Ishikawa (cell line): ENCODE data around the gene PKIG.

Experiments
- CEBPB ChIP-seq: IDR thresholded peaks from 2 replicates; pipeline ENCODE4 v1.6.1; 2012
- CREB1 ChIP-seq: IDR thresholded peaks from 2 replicates; pipeline ENCODE4 v1.6.1; 2012; ENCODE audit warnings: low read depth
- EGR1 ChIP-seq: IDR thresholded peaks from 2 replicates; pipeline ENCODE4 v1.6.1; 2012
- EP300 ChIP-seq: IDR thresholded peaks from 2 replicates; pipeline ENCODE4 v1.6.1; 2012; ENCODE audit warnings: borderline replicate concordance
- FOXM1 ChIP-seq: IDR thresholded peaks from 2 replicates; pipeline ENCODE4 v1.6.1; 2012; ENCODE audit warnings: low read depth, borderline replicate concordance
- MAX ChIP-seq: IDR thresholded peaks from 2 replicates; pipeline ENCODE4 v1.6.1; 2012
- NFIC ChIP-seq: IDR thresholded peaks from 2 replicates; pipeline ENCODE4 v1.6.1; 2012
- RAD21 ChIP-seq: IDR thresholded peaks from 2 replicates; pipeline ENCODE4 v1.6.1; 2012; ENCODE audit warnings: low read depth
- REST ChIP-seq: IDR thresholded peaks from 2 replicates; pipeline ENCODE4 v1.6.1; 2012; ENCODE audit warnings: low read depth, mild to moderate bottlenecking
- TAF1 ChIP-seq: IDR thresholded peaks from 2 replicates; pipeline ENCODE4 v1.6.1; 2012; ENCODE audit warnings: low read depth, mild to moderate bottlenecking
- TCF12 ChIP-seq: IDR thresholded peaks from 2 replicates; pipeline ENCODE4 v1.6.1; 2012; ENCODE audit warnings: low read depth
- TEAD4 ChIP-seq: IDR thresholded peaks from 2 replicates; pipeline ENCODE4 v1.6.1; 2012
- USF1 ChIP-seq: IDR thresholded peaks from 2 replicates; pipeline ENCODE4 v1.6.1; 2012
- YY1 ChIP-seq: IDR thresholded peaks from 2 replicates; pipeline ENCODE4 v1.6.1; 2012; ENCODE audit warnings: low read depth
- ZBTB7A ChIP-seq: IDR thresholded peaks from 2 replicates; pipeline ENCODE4 v1.6.1; 2012; ENCODE audit warnings: low read depth

Gene PKIG

GRCh38 chr20:44582311-44583025 is at the start of gene PKIG:
PKIG (plus strand) TSS chr20:44582579; CDS start chr20:44614557, 31,978 bp downstream.
- no peak for TF ChIP-seq MAX
- no peak for TF ChIP-seq YY1
- TF ChIP-seq CREB1: no peak
- no peak for TF ChIP-seq USF1
- TF ChIP-seq CEBPB: peak; percentile 38
- no peak for TF ChIP-seq RAD21

GRCh38 chr20:44532981-44533331 is 49.4 kb upstream of the PKIG start:
- TF ChIP-seq EGR1 (no peak), TEAD4 (no peak), CREB1 (no peak), REST (no peak), MAX (no peak), EP300 (no peak), YY1 (no peak), NFIC (no peak), RAD21 (no peak), TAF1 (no peak), TCF12 (no peak), ZBTB7A (no peak), FOXM1 (no peak), CEBPB (no peak), USF1 (no peak)

GRCh38 chr20:44533928-44534327 is 48.5 kb upstream of the PKIG start:
- TF ChIP-seq REST (no peak), MAX (no peak), YY1 (no peak), ZBTB7A (no peak), NFIC (no peak), TEAD4 (no peak), RAD21 (no peak)

GRCh38 chr20:44536175-44536574 is 46.2 kb upstream of the PKIG start:
- TF ChIP-seq TAF1 (no peak), USF1 (no peak), NFIC (no peak), EGR1 (no peak), TEAD4 (no peak), RAD21 (no peak), REST (no peak), MAX (no peak), TCF12 (no peak), YY1 (no peak), CREB1 (no peak), ZBTB7A (no peak), FOXM1 (no peak), CEBPB (no peak), EP300 (no peak)
